Neuronal stem cell (in vitro differentiated cells): ENCODE data around the gene TGDS.
A peak's percentile ranks its signal among the peaks of the same experiment; 100 is the strongest.

ENCODE experiments used
- DNase-seq: peaks from one replicate; pipeline ENCODE4 v3.0.0-alpha.2; 2013; ENCODE audit warnings: low spot score
- H2AFZ ChIP-seq: one replicate; pipeline ENCODE4 v1.6.1; 2013; ENCODE audit warnings: mild to moderate bottlenecking, low read length, inconsistent platforms
- H2AK5ac ChIP-seq: 2 replicates; pipeline ENCODE4 v1.6.1; 2013; ENCODE audit warnings: low read depth, mild to moderate bottlenecking, inconsistent platforms, low read length, moderate library complexity, mixed read lengths
- H2BK120ac ChIP-seq: 2 replicates; pipeline ENCODE4 v1.6.1; 2013; ENCODE audit warnings: low read depth, mild to moderate bottlenecking, inconsistent platforms, low read length, moderate library complexity, mixed read lengths
- H2BK12ac ChIP-seq: one replicate; pipeline ENCODE4 v1.6.1; 2013; ENCODE audit warnings: low read length, inconsistent platforms
- H2BK15ac ChIP-seq: 2 replicates; pipeline ENCODE4 v1.6.1; 2013; ENCODE audit warnings: mild to moderate bottlenecking, low read length, inconsistent platforms, mixed read lengths
- H2BK5ac ChIP-seq: one replicate; pipeline ENCODE4 v1.6.1; 2013; ENCODE audit warnings: inconsistent platforms, mild to moderate bottlenecking, low read length, moderate library complexity
- H3K14ac ChIP-seq: one replicate; pipeline ENCODE4 v1.6.1; 2013; ENCODE audit warnings: low read length, inconsistent platforms
- H3K18ac ChIP-seq: 2 replicates; pipeline ENCODE4 v1.6.1; 2013; ENCODE audit warnings: low read length, inconsistent platforms
- H3K23ac ChIP-seq: 2 replicates; pipeline ENCODE4 v1.6.1; 2013; ENCODE audit warnings: low read depth, mild to moderate bottlenecking, mixed read lengths, low read length, inconsistent platforms; ENCODE audit not compliant: poor library complexity
- H3K27ac ChIP-seq: replicated peaks from 3 replicates; pipeline ENCODE4 v1.5.1; 2013; ENCODE audit warnings: low read length, inconsistent platforms
- H3K27me3 ChIP-seq, 3 experiments: 2 replicates each; pipeline ENCODE4 v1.6.1; 2013; ENCODE audit warnings: low read length in 3 of 3, mild to moderate bottlenecking in 2 of 3, inconsistent platforms in 1 of 3, low read depth in 1 of 3, mixed read lengths in 1 of 3, moderate library complexity in 1 of 3; ENCODE audit not compliant: control insufficient read depth in 3 of 3, insufficient read depth in 3 of 3
- H3K36me3 ChIP-seq, 2 donors: replicated peaks in 1 of 2; 2 replicates each; pipeline ENCODE4 v1.6.1; 2013; ENCODE audit warnings: low read length in 2 of 2; ENCODE audit not compliant: control insufficient read depth in 2 of 2, insufficient read depth in 2 of 2
- H3K4ac ChIP-seq: 2 replicates; pipeline ENCODE4 v1.6.1; 2013; ENCODE audit warnings: inconsistent platforms, mild to moderate bottlenecking, low read length, moderate library complexity
- H3K4me1 ChIP-seq, 2 donors: 1 replicate in 1 of 2; 2 replicates in 1 of 2; pipeline ENCODE4 v1.6.1; 2013; ENCODE audit warnings: low read length in 2 of 2, low read depth in 1 of 2; ENCODE audit not compliant: control insufficient read depth in 2 of 2, insufficient read depth in 1 of 2
- H3K4me2 ChIP-seq: one replicate; pipeline ENCODE4 v1.6.1; 2013; ENCODE audit warnings: mild to moderate bottlenecking, low read length, inconsistent platforms; ENCODE audit not compliant: insufficient read depth, poor library complexity, severe bottlenecking
- H3K4me3 ChIP-seq, 2 donors: 2 replicates each; pipeline ENCODE4 v1.5.1; 2013; ENCODE audit warnings: low read length in 2 of 2, mild to moderate bottlenecking in 2 of 2, inconsistent platforms in 1 of 2, moderate library complexity in 1 of 2
- H3K79me1 ChIP-seq: one replicate; pipeline ENCODE4 v1.6.1; 2013; ENCODE audit warnings: low read depth, mild to moderate bottlenecking, inconsistent platforms, low read length, moderate library complexity
- H3K9ac ChIP-seq: one replicate; pipeline ENCODE4 v1.6.1; 2013; ENCODE audit warnings: mild to moderate bottlenecking, low read depth, low read length, inconsistent platforms; ENCODE audit not compliant: poor library complexity
- H3K9me3 ChIP-seq, 2 donors: replicated peaks in 1 of 2; 2 replicates each; pipeline versions ENCODE3 to v1.6.1; 2013; ENCODE audit warnings: low read length in 2 of 2, mild to moderate bottlenecking in 2 of 2, inconsistent platforms in 1 of 2, low read depth in 1 of 2, mixed read lengths in 1 of 2, moderate library complexity in 1 of 2; ENCODE audit not compliant: control insufficient read depth in 2 of 2, insufficient read depth in 1 of 2
- H4K8ac ChIP-seq: one replicate; pipeline ENCODE4 v1.6.1; 2013; ENCODE audit warnings: low read depth, mild to moderate bottlenecking, inconsistent platforms, low read length, moderate library complexity
- H4K91ac ChIP-seq: one replicate; pipeline ENCODE4 v1.6.1; 2013; ENCODE audit warnings: low read length, low read depth, mild to moderate bottlenecking, inconsistent platforms; ENCODE audit not compliant: poor library complexity
- WGBS, 2 donors: extraction: QIAGEN DNeasy Blood & Tissue Kit; methylation state at CpG; one replicate each; pipeline ENCODE4 v1.1.7; 2013; ENCODE audit warnings: missing lambda C conversion rate in 2 of 2, mixed read lengths in 1 of 2; ENCODE audit not compliant: insufficient read length in 2 of 2, insufficient replicate concordance in 1 of 2; ENCODE audit errors: extremely low coverage in 2 of 2; 5-methylcytosine and 5-hydroxymethylcytosine counted together

Gene TGDS

GRCh38 chr13:94549232-94550061 is 46.5 kb downstream of the TGDS start:
- Histone ChIP-seq H3K27ac (peak overlapping the region; percentile 90), H2BK15ac (peak overlapping the region; percentile 59), H3K36me3 (no peaks in the 10 kb centered on the region), H3K27me3 (no peaks in the 10 kb centered on the region), H2BK12ac (no peak overlapping the region), H4K8ac (no peak overlapping the region), H3K14ac (peak overlapping the region; percentile 14), H3K9me3 (no peaks in the 10 kb centered on the region), H2BK5ac (peak overlapping the region; percentile 88), H3K9ac (peak overlapping the region; percentile 86), H2AFZ (peak overlapping the region; percentile 91), H2AK5ac (no peak overlapping the region), H2BK120ac (no peak overlapping the region), H3K18ac (peak overlapping the region; percentile 92), H3K4me3 (peak overlapping the region; percentile 65 to 85), H3K4me2 (peak overlapping the region; percentile 86), H3K23ac (peak overlapping the region; percentile 38), H4K91ac (no peak overlapping the region), H3K4ac (no peak overlapping the region), H3K79me1 (no peaks in the 10 kb centered on the region), H3K4me1 (peaks cover 10 to 17% of the 10 kb centered on the region in 2 donors)
- no CpG with 5 or more reads among the region's 66 CpGs for WGBS, 2 donors
- peak; percentile 97 for DNase-seq

- Histone ChIP-seq H3K4me3 (peak overlapping the region; percentile 65 to 85), H4K8ac (no peak overlapping the region), H3K4ac (no peak overlapping the region), H2BK5ac (peak overlapping the region; percentile 88), H3K4me2 (peak overlapping the region; percentile 86), H3K9me3 (no peaks in the 10 kb centered on the region), H3K9ac (peak overlapping the region; percentile 66), H2BK120ac (no peak overlapping the region), H4K91ac (no peak overlapping the region), H3K27me3 (no peaks in the 10 kb centered on the region), H2AFZ (peak overlapping the region; percentile 90), H2BK15ac (no peak overlapping the region), H3K4me1 (peaks cover 8 to 17% of the 10 kb centered on the region in 2 donors), H2BK12ac (no peak overlapping the region), H3K36me3 (no peaks in the 10 kb centered on the region), H3K14ac (peak overlapping the region; percentile 43), H3K27ac (peak overlapping the region; percentile 90), H3K23ac (peak overlapping the region; percentile 38), H2AK5ac (peak overlapping the region; percentile 23), H3K79me1 (no peaks in the 10 kb centered on the region), H3K18ac (peak overlapping the region; percentile 92)
- WGBS, 2 donors = no CpG with 5 or more reads among the region's 19 CpGs
- no peak for DNase-seq
Observed at GRCh38 chr13:94548821-94549231, 47.1 kb downstream of the TGDS start.

GRCh38 chr13:94548382-94548781 is 47.6 kb downstream of the TGDS start:
- H2BK15ac ChIP-seq = no peak overlapping the region
- peaks cover 3 to 17% of the 10 kb centered on the region in 2 donors for H3K4me1 ChIP-seq
- no peak for DNase-seq
- H3K18ac ChIP-seq = no peak overlapping the region
- no peak overlapping the region for H2BK12ac ChIP-seq
- no peak overlapping the region for H4K91ac ChIP-seq
- H3K14ac ChIP-seq = peak overlapping the region; percentile 43
- no peak overlapping the region for H4K8ac ChIP-seq
- no peaks in the 10 kb centered on the region for H3K79me1 ChIP-seq
- WGBS, 2 donors = no CpG with 5 or more reads among the region's 6 CpGs
- peak overlapping the region; percentile 90 for H3K27ac ChIP-seq
- peak overlapping the region; percentile 65 to 85 for H3K4me3 ChIP-seq
- H3K9me3 ChIP-seq = no peaks in the 10 kb centered on the region
- no peak overlapping the region for H2BK120ac ChIP-seq
- H2AFZ ChIP-seq = peak overlapping the region; percentile 90
- H2AK5ac ChIP-seq = peak overlapping the region; percentile 23
- H3K9ac ChIP-seq = no peak overlapping the region
- no peak overlapping the region for H2BK5ac ChIP-seq
- no peaks in the 10 kb centered on the region for H3K36me3 ChIP-seq
- H3K4ac ChIP-seq = no peak overlapping the region
- no peak overlapping the region for H3K23ac ChIP-seq
- no peaks in the 10 kb centered on the region for H3K27me3 ChIP-seq
- H3K4me2 ChIP-seq = peak overlapping the region; percentile 86

DNA sequence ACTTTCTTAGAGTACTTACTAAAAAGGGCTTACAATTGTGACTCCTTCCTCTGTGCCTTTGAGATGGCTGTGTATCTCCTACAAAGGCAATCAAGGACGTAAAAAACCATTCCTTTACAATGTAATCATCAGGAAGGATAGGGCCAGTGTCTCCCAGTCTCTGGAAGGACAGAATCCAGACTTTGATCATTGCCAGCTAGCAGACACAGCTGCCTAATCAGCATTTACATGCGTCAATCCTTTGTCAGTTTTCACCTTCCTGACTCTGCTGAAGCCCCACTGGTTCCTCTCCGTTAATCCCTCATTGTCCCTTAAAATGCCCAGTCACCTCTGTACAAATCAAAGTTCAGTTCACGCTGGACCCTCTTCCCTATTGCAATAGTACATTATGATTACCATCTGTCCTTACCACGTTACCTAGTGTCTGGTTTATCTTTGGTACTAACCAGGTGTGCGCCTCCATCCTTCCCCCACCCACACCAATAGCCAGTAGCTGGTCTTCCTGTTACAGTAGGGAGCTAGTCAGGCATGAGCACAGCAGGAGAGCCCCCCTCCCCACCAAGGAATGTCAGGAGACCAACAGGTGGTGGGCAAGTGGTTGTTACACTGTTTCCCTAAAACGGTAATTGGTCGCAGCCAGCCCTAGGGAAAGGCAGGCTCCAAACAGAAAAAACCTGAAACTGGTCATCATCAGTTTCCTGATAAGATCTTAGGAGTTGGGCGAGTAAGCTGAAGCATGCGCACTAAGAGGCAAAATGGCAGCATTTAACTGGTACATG is 49.7 kb downstream of the TGDS start:
- H2AK5ac ChIP-seq = no peak overlapping the region
- H3K9me3 ChIP-seq = no peaks in the 10 kb centered on the region
- H3K18ac ChIP-seq = peak overlapping the region; percentile 15
- H3K4me3 ChIP-seq = no peak overlapping the region
- H3K14ac ChIP-seq = no peak overlapping the region
- peak overlapping the region; percentile 29 for H3K27ac ChIP-seq
- no peak overlapping the region for H4K8ac ChIP-seq
- no peak overlapping the region for H3K9ac ChIP-seq
- H3K4me2 ChIP-seq = no peak overlapping the region
- H3K4ac ChIP-seq = no peak overlapping the region
- no peak overlapping the region for H2BK5ac ChIP-seq
- H2BK120ac ChIP-seq = no peak overlapping the region
- H3K23ac ChIP-seq = no peak overlapping the region
- no peak overlapping the region for H2BK15ac ChIP-seq
- H4K91ac ChIP-seq = no peak overlapping the region
- no peak overlapping the region for H2BK12ac ChIP-seq
- H3K4me1 ChIP-seq = peaks cover 2 to 17% of the 10 kb centered on the region in 2 donors
- no CpG with 5 or more reads among the region's 10 CpGs for WGBS, 2 donors
- H3K36me3 ChIP-seq = no peaks in the 10 kb centered on the region
- H3K79me1 ChIP-seq = no peaks in the 10 kb centered on the region
- no peaks in the 10 kb centered on the region for H3K27me3 ChIP-seq
- H2AFZ ChIP-seq = peak overlapping the region; percentile 37
- DNase-seq = no peak
